ENCODE measurements around the gene RTN4R.

RTN4R gene

GRCh38 chr22:20299746-20300136 is 31.6 kb upstream of the RTN4R start (continued):
- TF ChIP-seq TRIM28 (IDR thresholded peaks at IDR 0.05; ENCODE audit: borderline replicate concordance, low read length): no peak
- TF ChIP-seq KLF10 (tag by site-specific recombination; IDR thresholded peaks at IDR 0.05): peak; percentile 27; the same call in 1 of the 2 replicates
- TF ChIP-seq INSM2 (tag by site-specific recombination; IDR thresholded peaks at IDR 0.05): no peak
- TF ChIP-seq ZFHX2 (tag by site-specific recombination; conservative IDR thresholded peaks at IDR 0.05): peak; percentile 5; the same call in 1 of the 2 replicates
- no peak for TF ChIP-seq ZNF311 (tag by site-specific recombination; IDR thresholded peaks at IDR 0.05; ENCODE audit: borderline replicate concordance)
- TF ChIP-seq BCL6B (tag by site-specific recombination; IDR thresholded peaks at IDR 0.05): no peak
- TF ChIP-seq, protein P1, sequence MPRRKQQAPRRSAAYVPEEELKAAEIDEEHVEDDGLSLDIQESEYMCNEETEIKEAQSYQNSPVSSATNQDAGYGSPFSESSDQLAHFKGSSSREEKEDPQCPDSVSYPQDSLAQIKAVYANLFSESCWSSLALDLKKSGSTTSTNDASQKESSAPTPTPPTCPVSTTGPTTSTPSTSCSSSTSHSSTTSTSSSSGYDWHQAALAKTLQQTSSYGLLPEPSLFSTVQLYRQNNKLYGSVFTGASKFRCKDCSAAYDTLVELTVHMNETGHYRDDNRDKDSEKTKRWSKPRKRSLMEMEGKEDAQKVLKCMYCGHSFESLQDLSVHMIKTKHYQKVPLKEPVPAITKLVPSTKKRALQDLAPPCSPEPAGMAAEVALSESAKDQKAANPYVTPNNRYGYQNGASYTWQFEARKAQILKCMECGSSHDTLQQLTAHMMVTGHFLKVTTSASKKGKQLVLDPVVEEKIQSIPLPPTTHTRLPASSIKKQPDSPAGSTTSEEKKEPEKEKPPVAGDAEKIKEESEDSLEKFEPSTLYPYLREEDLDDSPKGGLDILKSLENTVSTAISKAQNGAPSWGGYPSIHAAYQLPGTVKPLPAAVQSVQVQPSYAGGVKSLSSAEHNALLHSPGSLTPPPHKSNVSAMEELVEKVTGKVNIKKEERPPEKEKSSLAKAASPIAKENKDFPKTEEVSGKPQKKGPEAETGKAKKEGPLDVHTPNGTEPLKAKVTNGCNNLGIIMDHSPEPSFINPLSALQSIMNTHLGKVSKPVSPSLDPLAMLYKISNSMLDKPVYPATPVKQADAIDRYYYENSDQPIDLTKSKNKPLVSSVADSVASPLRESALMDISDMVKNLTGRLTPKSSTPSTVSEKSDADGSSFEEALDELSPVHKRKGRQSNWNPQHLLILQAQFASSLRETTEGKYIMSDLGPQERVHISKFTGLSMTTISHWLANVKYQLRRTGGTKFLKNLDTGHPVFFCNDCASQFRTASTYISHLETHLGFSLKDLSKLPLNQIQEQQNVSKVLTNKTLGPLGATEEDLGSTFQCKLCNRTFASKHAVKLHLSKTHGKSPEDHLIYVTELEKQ (tag by site-specific recombination; IDR thresholded peaks at IDR 0.05; ENCODE audit: borderline replicate concordance): no peak
- TF ChIP-seq ZNF660 (tag by site-specific recombination; IDR thresholded peaks at IDR 0.05): no peak
- no peak for TF ChIP-seq MZF1 (tag by site-specific recombination; IDR thresholded peaks at IDR 0.05; ENCODE audit: borderline replicate concordance)
- TF ChIP-seq ZNF214 (tag by site-specific recombination; IDR thresholded peaks at IDR 0.05; ENCODE audit: borderline replicate concordance): no peak
- TF ChIP-seq MEIS1 (CRISPR knock-in tag; IDR thresholded peaks at IDR 0.05; ENCODE audit: borderline replicate concordance): no peak
- no peak for TF ChIP-seq ZFP37 (tag by site-specific recombination; IDR thresholded peaks at IDR 0.05)
- TF ChIP-seq ZNF624 (tag by site-specific recombination; IDR thresholded peaks at IDR 0.05): no peak
- TF ChIP-seq ZNF416 (tag by site-specific recombination; IDR thresholded peaks at IDR 0.05): no peak
- no peak for TF ChIP-seq ZNF558 (tag by site-specific recombination; IDR thresholded peaks at IDR 0.05)
- 0 out of 2 replicates have a peak, but pooled peaks have one; percentile 10 for TF ChIP-seq IKZF3 (tag by site-specific recombination; IDR thresholded peaks at IDR 0.05)
- no peak for TF ChIP-seq PRDM2 (tag by site-specific recombination; IDR thresholded peaks at IDR 0.05; ENCODE audit: borderline replicate concordance)
- no peak for TF ChIP-seq ZNF221 (tag by site-specific recombination; IDR thresholded peaks at IDR 0.05; ENCODE audit: borderline replicate concordance)
- no peak for TF ChIP-seq ZNF664 (tag by site-specific recombination; IDR thresholded peaks at IDR 0.05)
- no peak for TF ChIP-seq GLI2 (tag by site-specific recombination; IDR thresholded peaks at IDR 0.05; ENCODE audit: borderline replicate concordance, low read depth)
- TF ChIP-seq ZNF561 (tag by site-specific recombination; IDR thresholded peaks at IDR 0.05; ENCODE audit: borderline replicate concordance): 0 out of 2 replicates have a peak, but pooled peaks have one; percentile 50
- TF ChIP-seq WT1 (tag by site-specific recombination; IDR thresholded peaks at IDR 0.05): no peak
- TF ChIP-seq, protein P2, sequence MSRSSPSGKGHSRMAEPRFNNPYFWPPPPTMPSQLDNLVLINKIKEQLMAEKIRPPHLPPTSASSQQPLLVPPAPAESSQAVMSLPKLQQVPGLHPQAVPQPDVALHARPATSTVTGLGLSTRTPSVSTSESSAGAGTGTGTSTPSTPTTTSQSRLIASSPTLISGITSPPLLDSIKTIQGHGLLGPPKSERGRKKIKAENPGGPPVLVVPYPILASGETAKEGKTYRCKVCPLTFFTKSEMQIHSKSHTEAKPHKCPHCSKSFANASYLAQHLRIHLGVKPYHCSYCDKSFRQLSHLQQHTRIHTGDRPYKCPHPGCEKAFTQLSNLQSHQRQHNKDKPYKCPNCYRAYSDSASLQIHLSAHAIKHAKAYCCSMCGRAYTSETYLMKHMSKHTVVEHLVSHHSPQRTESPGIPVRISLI (tag by site-specific recombination; IDR thresholded peaks at IDR 0.05): no peak
- no peak for TF ChIP-seq ZNF132 (tag by site-specific recombination; IDR thresholded peaks at IDR 0.05; ENCODE audit: borderline replicate concordance)
- no peak for TF ChIP-seq ZNF2 (tag by site-specific recombination; IDR thresholded peaks at IDR 0.05)
- TF ChIP-seq SALL2 (tag by site-specific recombination; IDR thresholded peaks at IDR 0.05; ENCODE audit: borderline replicate concordance): no peak
- no peak for TF ChIP-seq KLF16 (tag by site-specific recombination; IDR thresholded peaks at IDR 0.05)
- no peak for TF ChIP-seq ZNF114 (tag by site-specific recombination; IDR thresholded peaks at IDR 0.05)

Data from HEK293 (cell line).